GM12875 (cell line): ENCODE measurements around the gene VIPR2.
"Not testable (repeated sequence)": the region's sequence is repeated elsewhere in the genome, so short reads cannot be mapped to it uniquely, and the experiment has no call there.

Source experiments
- H3K4me3 ChIP-seq: one replicate; pipeline ENCODE4 v1.5.1; 2011; ENCODE audit warnings: low read depth, low read length, control low read depth
- TF ChIP-seq, protein P1 (sequence below): IDR thresholded peaks from 2 replicates; pipeline ENCODE4 v1.5.1; 2011; ENCODE audit warnings: low read depth, mild to moderate bottlenecking, control low read depth, inconsistent platforms, low read length, moderate library complexity, borderline replicate concordance; ENCODE audit not compliant: insufficient read depth

The VIPR2 gene

DNA sequence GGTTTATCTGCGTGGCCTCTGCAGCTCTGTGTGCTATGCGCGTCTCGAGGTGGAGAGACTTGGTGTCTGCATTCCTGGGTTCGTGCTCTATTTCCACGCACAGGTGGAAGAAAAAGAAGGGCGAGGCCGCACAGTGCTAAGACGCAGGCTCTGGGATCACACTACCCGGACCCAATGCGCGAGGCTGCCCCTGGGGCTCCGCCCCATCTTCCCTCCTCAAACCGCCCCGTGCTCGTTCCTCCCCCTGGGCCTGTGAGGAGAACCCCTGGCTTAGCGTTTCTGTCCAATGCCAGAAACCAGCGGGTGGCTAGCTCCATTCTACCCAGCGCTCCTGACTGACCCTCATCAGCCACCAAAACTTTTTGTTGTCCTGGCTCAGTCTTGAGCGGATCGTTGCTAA is 145.2 kb downstream of the VIPR2 start:
- TF ChIP-seq, protein P1, sequence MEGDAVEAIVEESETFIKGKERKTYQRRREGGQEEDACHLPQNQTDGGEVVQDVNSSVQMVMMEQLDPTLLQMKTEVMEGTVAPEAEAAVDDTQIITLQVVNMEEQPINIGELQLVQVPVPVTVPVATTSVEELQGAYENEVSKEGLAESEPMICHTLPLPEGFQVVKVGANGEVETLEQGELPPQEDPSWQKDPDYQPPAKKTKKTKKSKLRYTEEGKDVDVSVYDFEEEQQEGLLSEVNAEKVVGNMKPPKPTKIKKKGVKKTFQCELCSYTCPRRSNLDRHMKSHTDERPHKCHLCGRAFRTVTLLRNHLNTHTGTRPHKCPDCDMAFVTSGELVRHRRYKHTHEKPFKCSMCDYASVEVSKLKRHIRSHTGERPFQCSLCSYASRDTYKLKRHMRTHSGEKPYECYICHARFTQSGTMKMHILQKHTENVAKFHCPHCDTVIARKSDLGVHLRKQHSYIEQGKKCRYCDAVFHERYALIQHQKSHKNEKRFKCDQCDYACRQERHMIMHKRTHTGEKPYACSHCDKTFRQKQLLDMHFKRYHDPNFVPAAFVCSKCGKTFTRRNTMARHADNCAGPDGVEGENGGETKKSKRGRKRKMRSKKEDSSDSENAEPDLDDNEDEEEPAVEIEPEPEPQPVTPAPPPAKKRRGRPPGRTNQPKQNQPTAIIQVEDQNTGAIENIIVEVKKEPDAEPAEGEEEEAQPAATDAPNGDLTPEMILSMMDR: no peak
- H3K4me3 ChIP-seq: no peak overlapping the region

GRCh38 chr7:158998261-158998660 is 146.4 kb downstream of the VIPR2 start:
- not testable (repeated sequence) for H3K4me3 ChIP-seq

- TF ChIP-seq, protein P1: no peak
- H3K4me3 ChIP-seq: no peak overlapping the region
These were observed 147.2 kb downstream of the VIPR2 start for GRCh38 chr7:158997471-158997870.

GRCh38 chr7:158997110-158997453 is 147.6 kb downstream of the VIPR2 start:
- TF ChIP-seq, protein P1: no peak
- no peak overlapping the region for H3K4me3 ChIP-seq

DNA sequence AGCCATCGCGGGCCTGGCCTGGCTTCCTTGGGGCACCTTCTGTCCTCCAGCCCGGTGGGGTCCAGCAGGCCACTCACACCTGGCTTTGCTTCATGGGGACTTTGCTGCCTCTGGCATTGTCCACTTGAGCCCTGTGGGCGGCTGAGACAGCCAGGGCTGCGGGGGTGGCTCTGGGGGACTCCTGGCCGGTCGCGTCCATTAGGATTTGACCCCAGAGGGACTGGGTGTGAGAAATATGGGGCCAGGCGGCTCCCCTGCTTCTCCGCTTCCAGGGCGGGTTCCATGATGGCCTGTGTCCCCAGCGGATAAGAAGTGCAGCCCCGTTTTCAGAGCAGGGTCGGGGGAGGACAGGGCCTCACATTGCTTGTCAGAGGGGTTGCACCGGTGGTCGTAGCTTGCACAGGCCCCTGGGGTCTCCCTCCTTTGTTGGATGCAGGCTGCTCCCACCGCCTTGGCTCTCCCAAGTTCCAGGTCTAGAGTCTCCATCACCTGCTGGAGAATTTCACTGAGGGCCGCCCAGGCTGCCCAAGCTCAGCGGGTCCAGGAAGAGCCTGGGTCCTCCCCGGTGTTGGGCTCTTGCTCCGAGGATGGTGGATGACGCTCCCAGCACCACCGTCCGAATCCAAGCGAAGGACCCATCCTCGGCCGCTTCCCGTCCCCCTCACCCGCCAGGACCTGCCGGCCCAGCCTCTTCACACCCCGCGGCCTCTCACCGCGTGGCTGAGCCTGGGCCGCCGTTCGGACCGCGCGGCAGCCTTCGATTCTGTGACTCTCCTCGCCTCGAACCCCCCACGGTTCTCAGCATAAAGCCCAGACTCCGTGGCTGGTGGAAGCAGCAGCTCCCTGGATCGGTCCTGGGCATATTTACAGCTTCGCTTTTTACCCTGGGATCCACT is 148.2 kb downstream of the VIPR2 start:
- no peak overlapping the region for H3K4me3 ChIP-seq

GRCh38 chr7:158995514-158995913 is 149.2 kb downstream of the VIPR2 start:
- TF ChIP-seq, protein P1: no peak
- no peak overlapping the region for H3K4me3 ChIP-seq

More for the DNA sequence above, 148.2 kb downstream of the VIPR2 start:
- TF ChIP-seq, protein P1: no peak

DNA sequence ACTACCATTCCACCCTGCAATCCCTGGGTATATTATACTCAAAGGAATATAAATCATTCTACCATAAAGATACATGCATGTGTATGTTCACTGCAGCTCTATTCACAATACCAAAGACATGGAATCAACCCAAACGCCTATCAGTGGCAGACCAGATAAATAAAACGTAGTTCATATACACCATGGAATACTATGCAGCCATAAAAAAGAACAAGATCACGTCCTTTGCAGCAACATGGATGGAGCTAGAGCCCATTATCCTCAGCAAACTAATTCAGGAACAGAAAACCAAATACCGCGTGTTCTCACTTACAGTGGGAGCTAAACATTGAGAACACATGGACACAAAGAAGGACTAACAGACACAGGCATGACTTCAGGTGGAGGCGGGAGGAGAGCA is 150.0 kb downstream of the VIPR2 start:
- TF ChIP-seq, protein P1: no peak
- H3K4me3 ChIP-seq: no peak overlapping the region
